Lower lobe of right lung (tissue), 2 donors: ENCODE results near the gene CSTA. TPM values are rescaled to one million over a fixed set of nuclear protein-coding genes. Genes with fewer than 3 reads are reported as not detected.
"Not testable (repeated sequence)": the region's sequence is repeated elsewhere in the genome, so short reads cannot be mapped to it uniquely, and the experiment has no call there.

Experiments
- ATAC-seq, 2 donors: fragments of 200-7000 bp; cut with Tn5 transposase; one replicate each; pipeline ENCODE4 v1.9.1; 2020 to 2022; ENCODE audit warnings: mild to moderate bottlenecking in 2 of 2, moderate library complexity in 2 of 2
- DNase-seq: peaks from one replicate; pipeline ENCODE4 v3.0.0-alpha.2; 2020
- H3K27ac ChIP-seq: fragments of 200-600 bp; one replicate; pipeline ENCODE4 v1.8.0; 2022
- H3K27me3 ChIP-seq: fragments of 200-600 bp; one replicate; pipeline ENCODE4 v1.8.0; 2022; ENCODE audit warnings: low read depth
- H3K36me3 ChIP-seq: fragments of 200-600 bp; one replicate; pipeline ENCODE4 v1.8.0; 2022; ENCODE audit warnings: mild to moderate bottlenecking
- H3K4me1 ChIP-seq: fragments of 200-600 bp; one replicate; pipeline ENCODE4 v1.8.0; 2022
- H3K4me3 ChIP-seq: fragments of 200-600 bp; one replicate; pipeline ENCODE4 v1.8.0; 2022; ENCODE audit warnings: mild to moderate bottlenecking
- H3K9me3 ChIP-seq: fragments of 200-600 bp; one replicate; pipeline ENCODE4 v1.8.0; 2022
- CTCF ChIP-seq: fragments of 200-600 bp; IDR thresholded peaks from one replicate; pipeline ENCODE4 v1.8.0; 2022; ENCODE audit warnings: antibody characterized with exemption, mild to moderate bottlenecking
- intact Hi-C: fragments of 100-400 bp; cut with DNase I; formaldehyde crosslinking; loops from one replicate; pipeline ENCODE4 v1.11.0; 2022
- total RNA-seq: library from RNA; stranded (reverse); fragmentation: NEBNext Ultra II Directional; extraction: Animal tissue kit (Norgen Biotek cat#: 25700); gene quantifications from one replicate; pipeline ENCODE4 v1.2.1, GENCODE V29; 2021
- donor health status: DM: no; HTN: yes; CAD: no; lungs with severe emphysema.

Gene CSTA
- total RNA-seq, 1 donor from 2014 or later = 39.5 TPM

DNA sequence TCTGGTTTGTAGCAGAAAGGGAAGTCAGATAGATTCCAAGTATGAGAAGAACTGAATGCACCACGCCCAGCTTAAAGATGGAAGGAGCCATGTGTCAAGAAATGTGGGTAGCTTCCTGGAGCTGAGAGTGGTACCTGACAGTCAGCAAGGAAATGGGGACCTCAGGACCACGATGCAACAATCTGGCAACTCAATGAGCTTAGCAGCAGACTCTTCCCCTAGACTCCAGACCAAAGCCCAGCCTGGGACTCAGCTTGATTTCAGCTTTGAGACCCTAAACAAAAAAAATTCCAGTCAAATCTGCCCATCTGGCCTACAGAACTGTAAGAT is 33.6 kb downstream of the CSTA start:
- no peaks in the 10 kb centered on the region for H3K9me3 ChIP-seq
- ATAC-seq (no peak), DNase-seq (no peak)
- H3K4me3 ChIP-seq = no peak overlapping the region
- no peaks in the 10 kb centered on the region for H3K27me3 ChIP-seq
- TF ChIP-seq CTCF = no peak
- H3K4me1 ChIP-seq = no peaks in the 10 kb centered on the region
- H3K36me3 ChIP-seq = peaks cover 47% of the 10 kb centered on the region
- intact Hi-C loops = no loop called here
- no peak overlapping the region for H3K27ac ChIP-seq

GRCh38 chr3:122362026-122362425 is 37.0 kb downstream of the CSTA start:
- H3K9me3 ChIP-seq = no peaks in the 10 kb centered on the region
- H3K4me1 ChIP-seq = no peaks in the 10 kb centered on the region
- DNase-seq (no peak), ATAC-seq (no peak)
- H3K27me3 ChIP-seq = no peaks in the 10 kb centered on the region
- H3K36me3 ChIP-seq = peaks cover 65% of the 10 kb centered on the region
- intact Hi-C loops = no loop called here
- H3K27ac ChIP-seq = no peak overlapping the region
- no peak overlapping the region for H3K4me3 ChIP-seq
- no peak for TF ChIP-seq CTCF

- H3K36me3 ChIP-seq = peaks cover 58% of the 10 kb centered on the region
- H3K9me3 ChIP-seq = no peaks in the 10 kb centered on the region
- DNase-seq (no peak), ATAC-seq (no peak)
- H3K27ac ChIP-seq = no peak overlapping the region
- intact Hi-C loops = no loop called here
- no peaks in the 10 kb centered on the region for H3K4me1 ChIP-seq
- H3K27me3 ChIP-seq = no peaks in the 10 kb centered on the region
- no peak for TF ChIP-seq CTCF
- H3K4me3 ChIP-seq = no peak overlapping the region
Observed at GRCh38 chr3:122364490-122364889, 39.4 kb downstream of the CSTA start.

DNA sequence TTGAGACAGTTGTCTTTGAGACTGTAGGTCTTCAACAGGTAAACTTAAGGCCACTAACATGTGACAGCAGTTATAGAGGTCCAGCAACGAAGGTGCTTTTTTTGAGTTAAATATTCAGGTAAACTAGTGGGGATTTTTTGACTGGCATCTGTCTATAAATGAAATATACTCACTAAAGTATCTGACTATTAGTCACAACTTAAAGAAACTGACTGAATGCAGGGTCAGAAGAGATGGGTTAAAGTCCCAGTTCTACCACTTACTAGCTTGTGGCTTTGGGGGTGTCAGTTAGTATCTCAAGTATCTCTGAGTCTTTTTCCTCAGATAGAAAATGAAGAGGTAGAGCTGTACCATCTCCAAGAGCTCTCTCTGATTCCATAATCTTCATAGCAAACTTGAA is 40.0 kb downstream of the CSTA start:
- no peak overlapping the region for H3K4me3 ChIP-seq
- TF ChIP-seq CTCF = no peak
- no peak for ATAC-seq
- H3K4me1 ChIP-seq = no peaks in the 10 kb centered on the region
- H3K27ac ChIP-seq = no peak overlapping the region
- peaks cover 64% of the 10 kb centered on the region for H3K36me3 ChIP-seq
- H3K27me3 ChIP-seq = no peaks in the 10 kb centered on the region
- no peaks in the 10 kb centered on the region for H3K9me3 ChIP-seq
- DNase-seq = no peak
- intact Hi-C loops = no loop called here

DNA sequence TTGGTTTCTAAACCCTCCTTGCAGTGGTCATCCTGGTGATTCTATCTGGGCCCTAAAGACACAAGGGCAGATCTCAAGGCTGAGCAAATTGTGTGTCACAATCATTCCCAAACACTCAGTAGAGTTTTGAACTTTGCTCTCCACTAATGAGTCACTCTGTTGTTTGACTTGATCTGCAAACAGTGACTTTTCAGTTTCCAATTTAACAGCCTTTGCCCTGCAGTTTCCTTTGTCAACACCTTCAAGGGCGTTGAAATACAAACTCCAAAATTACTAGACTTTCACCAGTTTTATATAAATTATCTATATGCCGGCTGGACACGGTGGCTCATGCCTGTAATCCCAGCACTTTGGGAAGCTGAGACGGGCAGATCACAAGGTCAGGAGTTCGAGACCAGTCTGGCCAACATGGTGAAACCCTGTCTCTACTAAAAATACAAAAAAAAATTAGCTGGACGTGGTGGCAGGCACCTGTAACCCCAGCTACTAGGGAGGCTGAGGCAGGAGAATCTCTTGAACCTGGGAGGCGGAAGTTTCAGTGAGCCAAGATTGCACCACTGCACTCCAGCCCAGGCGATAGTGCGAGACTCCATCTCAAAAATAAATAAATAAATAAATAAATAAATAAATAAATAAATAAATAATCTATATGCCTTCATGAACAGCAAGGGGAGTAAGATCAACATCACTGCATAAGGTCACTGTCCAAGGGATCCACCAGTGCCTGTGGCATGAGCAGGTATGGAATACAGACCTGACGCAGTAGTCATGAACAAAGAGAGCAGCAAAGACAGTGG is 40.7 kb downstream of the CSTA start:
- H3K27ac ChIP-seq, H3K27me3 ChIP-seq, H3K9me3 ChIP-seq, DNase-seq, H3K4me1 ChIP-seq, H3K4me3 ChIP-seq, intact Hi-C loops: not testable (repeated sequence)
- H3K36me3 ChIP-seq = peaks cover 66% of the 10 kb centered on the region
- ATAC-seq = peak; percentile 78 to 83

DNA sequence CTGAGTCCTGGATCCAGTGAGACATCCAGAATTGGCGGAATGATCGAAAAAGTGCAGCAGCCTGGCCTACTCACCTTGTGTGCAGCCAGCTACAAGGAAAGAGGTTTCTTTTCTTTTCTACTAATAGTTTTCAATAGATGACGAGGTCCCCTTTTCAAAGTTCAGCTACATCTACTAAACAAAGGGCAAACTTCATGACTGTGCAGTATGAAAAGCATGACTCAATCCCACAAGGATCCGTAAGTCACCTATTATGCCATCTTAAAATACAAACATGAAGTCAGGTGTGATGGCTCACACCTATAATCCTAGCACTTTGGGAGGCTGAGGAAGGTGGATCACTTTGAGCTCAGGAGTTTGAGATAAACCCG is 41.3 kb downstream of the CSTA start:
- H3K4me1 ChIP-seq = no peaks in the 10 kb centered on the region
- no peaks in the 10 kb centered on the region for H3K27me3 ChIP-seq
- intact Hi-C loops = no loop called here
- DNase-seq (no peak), ATAC-seq (no peak)
- no peaks in the 10 kb centered on the region for H3K9me3 ChIP-seq
- peaks cover 60% of the 10 kb centered on the region for H3K36me3 ChIP-seq
- no peak overlapping the region for H3K27ac ChIP-seq
- no peak for TF ChIP-seq CTCF
- H3K4me3 ChIP-seq = no peak overlapping the region
